Peyer's patch (tissue), 4 donors: Measurements from ENCODE around the gene OLR1. TPM values are rescaled to one million over a fixed set of nuclear protein-coding genes. Genes with fewer than 3 reads are reported as not detected.
A peak's percentile ranks its signal among the peaks of the same experiment; 100 is the strongest.
"Not testable (repeated sequence)": the region's sequence is repeated elsewhere in the genome, so short reads cannot be mapped to it uniquely, and the experiment has no call there.

Source experiments
- DNase-seq, 3 donors: peaks; one replicate each; pipeline ENCODE4 v3.0.0-alpha.2; 2017 to 2019
- H3K27ac ChIP-seq, 4 donors: fragments of 200-600 bp; sonication (generic); one replicate each; pipeline ENCODE4 v1.5.1; 2016 to 2019
- H3K27me3 ChIP-seq, 2 donors: fragments of 200-600 bp; sonication (generic); one replicate each; pipeline ENCODE4 v1.5.1; 2019
- H3K36me3 ChIP-seq, 3 donors: fragments of 200-600 bp; sonication (generic); one replicate each; pipeline ENCODE4 v1.5.1; 2016 to 2019
- H3K4me1 ChIP-seq, 4 donors: fragments of 200-600 bp; sonication (generic); one replicate each; pipeline ENCODE4 v1.5.1; 2016 to 2019
- H3K4me3 ChIP-seq, 4 donors: fragments of 200-600 bp; sonication (generic); 1 replicate in 3 of 4; 2 replicates in 1 of 4; pipeline ENCODE4 v1.5.1; 2016 to 2019; ENCODE audit warnings: mild to moderate bottlenecking in 1 of 4
- H3K9me3 ChIP-seq, 4 donors: fragments of 200-600 bp; sonication (generic); one replicate each; pipeline ENCODE4 v1.5.1; 2016 to 2019; ENCODE audit warnings: mild to moderate bottlenecking in 1 of 4
- POLR2A ChIP-seq, 2 donors: fragments of 450-650 bp; IDR thresholded peaks; one replicate each; pipeline ENCODE4 v1.5.1; 2017; ENCODE audit warnings: antibody characterized with exemption in 2 of 2, mild to moderate bottlenecking in 2 of 2, moderate library complexity in 2 of 2
- total RNA-seq, 4 donors: library from RNA; depleted of rRNA; stranded (reverse); fragments of >200 nt; gene quantifications; one replicate each; pipeline ENCODE4 v1.1.0, GENCODE V29; 2016
- TF ChIP-seq, protein P1 (sequence below), 6 experiments: fragments of 450-650 bp in 4 of 6; fragments of 200-600 bp in 2 of 6; sonication (generic) in 1 of 6; IDR thresholded peaks; one replicate each; pipeline ENCODE4 v1.5.1; 2017 to 2019; ENCODE audit warnings: antibody characterized with exemption in 6 of 6, mild to moderate bottlenecking in 3 of 6, moderate library complexity in 1 of 6

The OLR1 gene
- total RNA-seq, 4 donors from 2014 or later = not detected

GRCh38 chr12:10196210-10196609 is 24.3 kb upstream of the OLR1 start:
- TF ChIP-seq POLR2A (IDR thresholded peaks at IDR 0.05) = no peak
- TF ChIP-seq, protein P1, sequence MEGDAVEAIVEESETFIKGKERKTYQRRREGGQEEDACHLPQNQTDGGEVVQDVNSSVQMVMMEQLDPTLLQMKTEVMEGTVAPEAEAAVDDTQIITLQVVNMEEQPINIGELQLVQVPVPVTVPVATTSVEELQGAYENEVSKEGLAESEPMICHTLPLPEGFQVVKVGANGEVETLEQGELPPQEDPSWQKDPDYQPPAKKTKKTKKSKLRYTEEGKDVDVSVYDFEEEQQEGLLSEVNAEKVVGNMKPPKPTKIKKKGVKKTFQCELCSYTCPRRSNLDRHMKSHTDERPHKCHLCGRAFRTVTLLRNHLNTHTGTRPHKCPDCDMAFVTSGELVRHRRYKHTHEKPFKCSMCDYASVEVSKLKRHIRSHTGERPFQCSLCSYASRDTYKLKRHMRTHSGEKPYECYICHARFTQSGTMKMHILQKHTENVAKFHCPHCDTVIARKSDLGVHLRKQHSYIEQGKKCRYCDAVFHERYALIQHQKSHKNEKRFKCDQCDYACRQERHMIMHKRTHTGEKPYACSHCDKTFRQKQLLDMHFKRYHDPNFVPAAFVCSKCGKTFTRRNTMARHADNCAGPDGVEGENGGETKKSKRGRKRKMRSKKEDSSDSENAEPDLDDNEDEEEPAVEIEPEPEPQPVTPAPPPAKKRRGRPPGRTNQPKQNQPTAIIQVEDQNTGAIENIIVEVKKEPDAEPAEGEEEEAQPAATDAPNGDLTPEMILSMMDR (IDR thresholded peaks at IDR 0.05) = no peak

GRCh38 chr12:10194160-10194670 is 22.3 kb upstream of the OLR1 start:
- TF ChIP-seq, protein P1 (IDR thresholded peaks at IDR 0.05) = no peak
- TF ChIP-seq POLR2A (IDR thresholded peaks at IDR 0.05) = no peak
- no peak overlapping the region for H3K4me3 ChIP-seq
- H3K27ac ChIP-seq = no peak overlapping the region
- H3K4me1 ChIP-seq = no peaks in the 10 kb centered on the region
- DNase-seq = no peak
- no peaks in the 10 kb centered on the region for H3K27me3 ChIP-seq
- no peaks in the 10 kb centered on the region for H3K9me3 ChIP-seq
- H3K36me3 ChIP-seq = no peaks in the 10 kb centered on the region

More at GRCh38 chr12:10196210-10196609, 24.3 kb upstream of the OLR1 start:
- Histone ChIP-seq H3K4me3 (no peak overlapping the region), H3K4me1 (no peaks in the 10 kb centered on the region), H3K36me3 (no peaks in the 10 kb centered on the region), H3K9me3 (no peaks in the 10 kb centered on the region), H3K27me3 (no peaks in the 10 kb centered on the region), H3K27ac (no peak overlapping the region)
- no peak for DNase-seq

- H3K9me3 ChIP-seq = no peaks in the 10 kb centered on the region
- no peaks in the 10 kb centered on the region for H3K4me1 ChIP-seq
- H3K27ac ChIP-seq = no peak overlapping the region
- H3K27me3 ChIP-seq = no peaks in the 10 kb centered on the region
- no peak for TF ChIP-seq POLR2A (IDR thresholded peaks at IDR 0.05)
- TF ChIP-seq, protein P1 (IDR thresholded peaks at IDR 0.05) = no peak
- no peak overlapping the region for H3K4me3 ChIP-seq
- no peak for DNase-seq
- no peaks in the 10 kb centered on the region for H3K36me3 ChIP-seq
Measured at GRCh38 chr12:10191865-10192264, 19.9 kb upstream of the OLR1 start.

- no peaks in the 10 kb centered on the region for H3K4me1 ChIP-seq
- peak in 1 of 3 donors; percentile 82 for DNase-seq
- no peaks in the 10 kb centered on the region for H3K27me3 ChIP-seq
- H3K4me3 ChIP-seq = no peak overlapping the region
- H3K27ac ChIP-seq = no peak overlapping the region
- H3K9me3 ChIP-seq = no peaks in the 10 kb centered on the region
- no peak for TF ChIP-seq POLR2A (IDR thresholded peaks at IDR 0.05)
- TF ChIP-seq, protein P1 (IDR thresholded peaks at IDR 0.05) = peak; percentile 33 to 87 (median 73)
- H3K36me3 ChIP-seq = no peaks in the 10 kb centered on the region
Measured at GRCh38 chr12:10190558-10191388, 18.8 kb upstream of the OLR1 start.

GRCh38 chr12:10189653-10190052 is 17.7 kb upstream of the OLR1 start:
- no peaks in the 10 kb centered on the region for H3K27me3 ChIP-seq
- TF ChIP-seq, protein P1 (IDR thresholded peaks at IDR 0.05) = no peak
- no peak for TF ChIP-seq POLR2A (IDR thresholded peaks at IDR 0.05)
- H3K4me3 ChIP-seq = no peak overlapping the region
- no peaks in the 10 kb centered on the region for H3K36me3 ChIP-seq
- H3K4me1 ChIP-seq = no peaks in the 10 kb centered on the region
- no peak for DNase-seq
- no peak overlapping the region for H3K27ac ChIP-seq
- no peaks in the 10 kb centered on the region for H3K9me3 ChIP-seq

- not testable (repeated sequence) for H3K27me3 ChIP-seq, H3K4me3 ChIP-seq, H3K4me1 ChIP-seq, H3K9me3 ChIP-seq, DNase-seq, H3K36me3 ChIP-seq, H3K27ac ChIP-seq
Measured at GRCh38 chr12:10186958-10187357, 15.0 kb upstream of the OLR1 start.
